Thoracic aorta (tissue), 2 donors: ENCODE measurements around the gene SEPTIN10. TPM values are rescaled to one million over a fixed set of nuclear protein-coding genes. Genes with fewer than 3 reads are reported as not detected.

ENCODE experiments used
- ATAC-seq: fragments of 150-250 bp; one replicate; pipeline ENCODE4 v1.8.0; 2017; ENCODE audit warnings: low read depth; ENCODE audit not compliant: insufficient number of reproducible peaks, low FRiP score
- DNase-seq: peaks from one replicate; pipeline ENCODE4 v3.0.0-alpha.2; 2020; ENCODE audit warnings: low spot score
- H3K27ac ChIP-seq, 2 donors: fragments of 200-600 bp; sonication (generic); 1 replicate in 1 of 2; 2 replicates in 1 of 2; pipeline ENCODE4 v1.5.1; 2016; ENCODE audit warnings: mild to moderate bottlenecking in 2 of 2, moderate library complexity in 2 of 2
- H3K27me3 ChIP-seq: fragments of 200-600 bp; sonication (generic); replicated peaks from 2 replicates; pipeline ENCODE4 v1.6.0; 2016; ENCODE audit warnings: mild to moderate bottlenecking; ENCODE audit not compliant: insufficient read depth
- H3K36me3 ChIP-seq: fragments of 200-600 bp; sonication (generic); one replicate; pipeline ENCODE4 v1.5.1; 2016
- H3K4me1 ChIP-seq, 2 donors: fragments of 200-600 bp; sonication (generic); 1 replicate in 1 of 2; 2 replicates in 1 of 2; pipeline versions ENCODE4 v1.5.1 to v1.6.0; 2016; ENCODE audit warnings: low read depth in 2 of 2, mild to moderate bottlenecking in 1 of 2; ENCODE audit not compliant: control insufficient read depth in 1 of 2
- H3K4me3 ChIP-seq: fragments of 200-600 bp; sonication (generic); 2 replicates; pipeline ENCODE4 v1.5.1; 2016; ENCODE audit warnings: mild to moderate bottlenecking
- H3K9me3 ChIP-seq: fragments of 200-600 bp; sonication (generic); 2 replicates; pipeline ENCODE4 v1.5.1; 2016
- CTCF ChIP-seq: fragments of 200-600 bp; sonication (generic); IDR thresholded peaks from one replicate; pipeline ENCODE4 v1.5.1; 2019; ENCODE audit warnings: antibody characterized with exemption
- total RNA-seq, 2 donors: library from RNA; depleted of rRNA; stranded (reverse); fragments of >200 nt; gene quantifications; one replicate each; pipeline versions ENCODE4 v1.1.0 to v1.2.3, GENCODE V29; 2016

SEPTIN10 gene
- total RNA-seq, 2 donors from 2014 or later = 80.0 to 106 TPM

- Histone ChIP-seq H3K27ac (no peak overlapping the region), H3K9me3 (no peaks in the 10 kb centered on the region), H3K4me3 (no peak overlapping the region), H3K36me3 (peaks cover 15% of the 10 kb centered on the region), H3K27me3 (no peaks in the 10 kb centered on the region), H3K4me1 (peaks cover 3 to 19% of the 10 kb centered on the region in 2 donors)
- DNase-seq = no peak
- no peak for TF ChIP-seq CTCF
- no peak for ATAC-seq
Measured at GRCh38 chr2:109555346-109555900, 58.3 kb downstream of the SEPTIN10 start.

GRCh38 chr2:109554758-109555157 is 59.0 kb downstream of the SEPTIN10 start:
- no peak for ATAC-seq
- peaks cover 15% of the 10 kb centered on the region for H3K36me3 ChIP-seq
- TF ChIP-seq CTCF = no peak

GRCh38 chr2:109549016-109549590 is 64.7 kb downstream of the SEPTIN10 start:
- Histone ChIP-seq H3K36me3 (peaks cover 15% of the 10 kb centered on the region), H3K27me3 (no peaks in the 10 kb centered on the region), H3K27ac (no peak overlapping the region), H3K4me1 (peaks cover 0 to 3% of the 10 kb centered on the region in 2 donors), H3K9me3 (no peaks in the 10 kb centered on the region), H3K4me3 (no peak overlapping the region)
- no peak for ATAC-seq
- no peak for DNase-seq
- no peak for TF ChIP-seq CTCF

More at GRCh38 chr2:109554758-109555157, 59.0 kb downstream of the SEPTIN10 start:
- Histone ChIP-seq H3K9me3 (no peaks in the 10 kb centered on the region), H3K4me1 (peaks cover 3 to 19% of the 10 kb centered on the region in 2 donors), H3K4me3 (no peak overlapping the region), H3K27me3 (no peaks in the 10 kb centered on the region), H3K27ac (no peak overlapping the region)
- no peak for DNase-seq

GRCh38 chr2:109547280-109547679 is 66.5 kb downstream of the SEPTIN10 start:
- no peak for TF ChIP-seq CTCF
- Histone ChIP-seq H3K27ac (peak overlapping the region in 1 of 2 donors; percentile 4), H3K4me1 (peaks cover 0 to 3% of the 10 kb centered on the region in 2 donors), H3K36me3 (peaks cover 9% of the 10 kb centered on the region), H3K9me3 (no peaks in the 10 kb centered on the region), H3K4me3 (no peak overlapping the region), H3K27me3 (no peaks in the 10 kb centered on the region)
- ATAC-seq (no peak), DNase-seq (no peak)

- ATAC-seq (peak; percentile 70), DNase-seq (no peak)
- peaks cover 4% of the 10 kb centered on the region for H3K36me3 ChIP-seq
- TF ChIP-seq CTCF = peak; percentile 88
- peaks cover 0 to 3% of the 10 kb centered on the region in 2 donors for H3K4me1 ChIP-seq
- H3K27ac ChIP-seq = no peak overlapping the region
- no peaks in the 10 kb centered on the region for H3K9me3 ChIP-seq
- H3K27me3 ChIP-seq = no peaks in the 10 kb centered on the region
- H3K4me3 ChIP-seq = no peak overlapping the region
Measured at GRCh38 chr2:109545828-109546713, 67.7 kb downstream of the SEPTIN10 start.
